NB4 (cell line): Measurements from ENCODE around the gene ITPRID1.
"Not testable (repeated sequence)": the region's sequence is repeated elsewhere in the genome, so short reads cannot be mapped to it uniquely, and the experiment has no call there.

Experiments
- CTCF ChIP-seq: IDR thresholded peaks from one replicate; pipeline ENCODE4 v1.5.1; 2012; ENCODE audit warnings: low read depth, low read length
- POLR2A ChIP-seq: IDR thresholded peaks from 2 replicates; pipeline ENCODE4 v1.6.1; 2011; ENCODE audit warnings: mild to moderate bottlenecking; ENCODE audit not compliant: insufficient read length; ENCODE audit errors: extremely low read depth

- TF ChIP-seq CTCF, POLR2A: not testable (repeated sequence)
Measured at GRCh38 chr7:31470883-31471282, 43.0 kb upstream of the ITPRID1 start.
